GM18870 (cell line): ENCODE measurements around the gene INIP.
"Not testable (repeated sequence)": the region's sequence is repeated elsewhere in the genome, so short reads cannot be mapped to it uniquely, and the experiment has no call there.

Experiments
- ATAC-seq: cut with Tn5 transposase; IDR thresholded peaks from one replicate; pipeline ENCODE4 v1.9.1; 2021; ENCODE audit warnings: moderate library complexity; ENCODE audit not compliant: unreplicated experiment

The INIP gene

GRCh38 chr9:112677040-112677439 lies 40.9 kb downstream of the INIP start:
- ATAC-seq, result no peak

DNA sequence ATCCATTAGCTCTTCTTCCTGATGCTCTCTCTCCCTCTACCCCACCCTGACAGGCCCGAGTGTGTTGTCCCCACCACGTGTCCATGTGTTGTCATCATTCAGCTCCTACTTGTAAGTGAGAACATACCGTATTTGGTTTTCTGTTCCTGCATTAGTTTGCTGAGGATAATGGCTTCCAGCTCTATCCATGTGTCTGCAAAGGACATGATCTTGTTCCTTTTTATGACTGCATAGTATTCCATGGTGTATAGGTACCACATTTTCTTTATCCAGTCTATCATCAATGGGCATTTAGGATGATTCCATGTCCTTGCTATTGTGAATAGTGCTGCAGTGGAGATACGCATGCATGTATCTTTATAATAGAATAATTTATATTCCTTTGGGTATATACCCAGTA lies 44.7 kb downstream of the INIP start:
- ATAC-seq, result not testable (repeated sequence)

GRCh38 chr9:112670991-112671625 lies 46.8 kb downstream of the INIP start:
- ATAC-seq, result no peak

GRCh38 chr9:112669326-112669725 lies 48.6 kb downstream of the INIP start:
- ATAC-seq, result no peak

DNA sequence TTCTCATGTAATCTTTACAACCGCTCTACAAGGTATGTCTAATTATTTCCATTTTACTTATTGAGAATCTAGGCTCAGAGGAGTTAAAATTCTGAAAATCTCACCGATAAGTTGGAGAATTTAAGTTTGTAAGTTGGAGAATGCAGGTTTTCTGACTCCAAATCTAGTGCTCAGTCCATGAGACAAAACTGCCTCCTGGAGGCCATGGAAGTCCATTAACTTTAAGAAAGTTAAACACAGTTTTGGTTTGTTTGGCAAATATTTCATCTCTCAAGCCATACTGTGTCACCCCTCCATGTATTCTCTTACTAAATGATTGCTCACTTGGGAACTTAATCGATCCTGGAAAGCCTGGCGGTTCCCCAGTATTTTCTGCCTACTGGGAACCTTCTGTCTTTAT lies 52.6 kb downstream of the INIP start:
- no peak for ATAC-seq

DNA sequence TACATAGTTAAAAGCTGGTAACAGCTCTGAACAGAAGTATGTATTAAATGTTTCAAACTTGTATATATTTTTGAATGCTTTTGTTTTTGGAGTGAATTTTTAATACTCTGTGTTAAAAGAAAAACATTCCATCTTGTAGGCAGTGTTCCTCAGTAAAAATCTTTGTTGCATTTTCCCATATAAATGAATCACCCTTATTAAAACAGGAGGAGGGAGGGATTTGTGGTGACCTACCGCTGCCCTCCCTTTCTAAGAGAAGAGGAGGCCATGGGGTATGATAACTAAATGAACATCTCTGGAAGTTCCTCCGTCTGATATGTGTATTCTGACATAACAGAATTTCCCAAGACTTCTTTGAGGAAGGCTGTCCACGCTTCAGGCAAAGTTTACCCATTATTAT lies 53.4 kb downstream of the INIP start:
- ATAC-seq, result no peak

- no peak for ATAC-seq
These were observed 54.2 kb downstream of the INIP start for GRCh38 chr9:112663681-112664080.

DNA sequence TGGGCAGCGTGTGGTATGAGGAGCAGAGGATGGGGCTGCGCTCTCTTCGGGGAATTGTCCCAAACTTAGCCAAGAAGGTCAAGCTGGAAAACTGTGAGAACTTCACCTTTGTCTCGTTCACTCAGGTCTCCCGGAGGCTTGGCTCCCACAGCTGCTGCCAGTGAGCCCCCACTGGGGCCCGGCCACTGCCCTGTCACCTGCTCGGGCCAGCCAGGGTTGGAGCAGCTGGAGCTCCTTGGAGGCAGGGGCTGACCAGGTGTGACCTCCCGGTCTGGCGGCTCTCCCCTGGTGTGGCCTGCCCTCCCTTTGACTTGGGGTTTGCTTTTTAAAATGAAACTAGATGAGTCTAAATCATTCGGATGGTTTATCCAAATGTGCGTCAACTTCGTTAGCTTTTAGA lies 58.0 kb downstream of the INIP start:
- no peak for ATAC-seq

DNA sequence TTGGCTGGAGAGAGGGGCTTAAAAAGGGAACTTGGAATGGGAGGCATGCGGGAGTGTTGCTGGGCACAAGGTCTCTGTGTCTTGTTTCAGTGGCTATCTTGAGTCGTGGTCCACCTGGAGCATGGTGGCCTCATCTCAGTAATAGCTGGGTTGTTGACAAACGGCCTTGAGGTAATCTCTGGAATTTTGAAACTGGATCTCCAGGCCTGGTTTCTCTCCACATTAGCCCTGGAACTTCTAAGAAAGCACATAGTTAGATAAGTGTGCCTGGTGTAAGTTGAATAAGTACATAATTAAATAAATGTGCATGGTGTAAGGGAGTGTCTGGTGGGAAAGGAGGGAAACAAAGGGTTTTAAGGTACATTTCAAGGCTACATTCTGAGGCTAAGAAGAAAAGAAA lies 62.2 kb downstream of the INIP start:
- ATAC-seq, result no peak

DNA sequence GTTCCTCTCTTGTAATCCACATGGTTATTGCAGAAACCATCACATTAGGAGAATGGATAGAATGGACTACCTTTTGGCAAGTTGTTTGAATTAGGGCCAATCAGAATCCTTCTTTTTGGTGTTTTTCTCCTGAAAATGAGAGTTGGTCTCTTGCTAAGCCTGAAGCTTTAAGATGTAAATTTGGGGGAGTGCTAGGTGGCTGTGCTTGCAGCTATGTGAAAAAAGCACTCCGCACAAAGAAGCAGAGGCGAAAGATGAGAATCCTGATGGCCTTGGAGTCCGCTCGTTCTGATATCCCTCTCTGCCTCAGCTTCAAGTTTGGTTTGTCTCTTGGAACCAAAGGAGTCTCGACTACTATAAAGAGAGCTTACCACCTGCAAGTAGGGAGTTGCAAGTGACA lies 63.6 kb downstream of the INIP start:
- no peak for ATAC-seq

- no peak for ATAC-seq
These were observed 69.3 kb downstream of the INIP start for GRCh38 chr9:112648624-112649023.

DNA sequence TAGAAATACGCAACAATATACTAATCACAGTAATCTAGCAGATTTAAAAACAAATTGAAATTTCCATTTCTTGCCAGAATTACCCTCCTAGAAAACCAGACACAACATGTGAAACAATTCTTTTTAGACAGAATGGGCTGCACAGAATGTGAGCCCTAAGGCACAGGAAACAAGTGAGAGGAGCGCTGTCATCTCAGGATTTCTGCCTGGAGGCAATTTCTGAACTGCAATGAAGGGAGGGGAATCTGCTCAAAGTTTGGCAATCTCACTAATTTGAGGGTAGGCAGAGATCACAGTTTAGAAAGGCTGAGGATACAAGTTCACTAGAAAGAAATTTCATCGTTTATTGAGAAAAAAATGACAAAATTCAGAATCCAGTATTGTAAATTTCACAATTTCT lies 70.3 kb downstream of the INIP start:
- ATAC-seq, result no peak

- ATAC-seq, result no peak
These were observed 75.8 kb downstream of the INIP start for GRCh38 chr9:112642126-112642525.

- ATAC-seq, result no peak
These were observed 77.6 kb downstream of the INIP start for GRCh38 chr9:112640311-112640710.
